ENCODE measurements around the gene CPA4. TPM values are rescaled to one million over a fixed set of nuclear protein-coding genes. Genes with fewer than 3 reads are reported as not detected.

Gene CPA4
- total RNA-seq, 3 donors from 2014 or later (not counting 1 experiment from before 2014, with no cell fraction given) = not detected

GRCh38 chr7:130263130-130263529 lies 29.8 kb upstream of the CPA4 start:
- H3K27ac Mint-ChIP-seq = no peak overlapping the region
- Histone ChIP-seq H3K27me3 (ENCODE audit: control insufficient read depth, insufficient read depth, low read length) (no peaks in the 10 kb centered on the region), H3K4me1 (ENCODE audit: control insufficient read depth, insufficient read depth, low read length) (no peaks in the 10 kb centered on the region), H3K27ac (ENCODE audit: low read length) (no peak overlapping the region), H3K36me3 (ENCODE audit: control insufficient read depth, insufficient read depth, low read length) (no peaks in the 10 kb centered on the region), H3K4me3 (ENCODE audit: low read length) (no peak overlapping the region), H3K9me3 (ENCODE audit: control insufficient read depth, insufficient read depth, low read length) (peaks cover 3% of the 10 kb centered on the region)
- H3K4me1 Mint-ChIP-seq = no peaks in the 10 kb centered on the region
- intact Hi-C loops (cut with micrococcal nuclease) = no loop called here
- H3K36me3 Mint-ChIP-seq = peaks cover 9% of the 10 kb centered on the region
- no peak overlapping the region for H3K4me3 Mint-ChIP-seq
- DNase-seq = no peak
- peaks cover 0 to 2% of the 10 kb centered on the region in 2 donors for H3K9me3 Mint-ChIP-seq
- no peak for ATAC-seq
- TF ChIP-seq CTCF (IDR thresholded peaks at IDR 0.05) = no peak
- H3K27me3 Mint-ChIP-seq (ENCODE audit: low read depth in 2 of 2) = peaks cover 3 to 8% of the 10 kb centered on the region in 2 donors
- WGBS (ENCODE audit: insufficient coverage) = 77% methylated on average over 2 of the region's 2 CpGs

- ATAC-seq = no peak
- no peaks in the 10 kb centered on the region for H3K4me1 Mint-ChIP-seq
- no peak for TF ChIP-seq CTCF (IDR thresholded peaks at IDR 0.05)
- intact Hi-C loops (cut with micrococcal nuclease) = no loop called here
- DNase-seq = no peak
- Histone ChIP-seq H3K9me3 (ENCODE audit: control insufficient read depth, insufficient read depth, low read length) (no peaks in the 10 kb centered on the region), H3K36me3 (ENCODE audit: control insufficient read depth, insufficient read depth, low read length) (no peaks in the 10 kb centered on the region), H3K27me3 (ENCODE audit: control insufficient read depth, insufficient read depth, low read length) (no peaks in the 10 kb centered on the region), H3K27ac (ENCODE audit: low read length) (no peak within 1 kb of the TSS), H3K4me3 (ENCODE audit: low read length) (no peak within 1 kb of the TSS), H3K4me1 (ENCODE audit: control insufficient read depth, insufficient read depth, low read length) (no peaks in the 10 kb centered on the region)
- no peak within 1 kb of the TSS for H3K27ac Mint-ChIP-seq
- 87% methylated on average over 3 of the region's 3 CpGs for WGBS (ENCODE audit: insufficient coverage)
- no peak within 1 kb of the TSS for H3K4me3 Mint-ChIP-seq
- H3K36me3 Mint-ChIP-seq = no peaks in the 10 kb centered on the region
- no peaks in the 10 kb centered on the region for H3K9me3 Mint-ChIP-seq
- peaks cover 6 to 12% of the 10 kb centered on the region in 2 donors for H3K27me3 Mint-ChIP-seq (ENCODE audit: low read depth in 2 of 2)
Observed at GRCh38 chr7:130266258-130266960, 26.6 kb upstream of the CPA4 start, which contains the start of gene CPA2. Gene CPA2 (plus strand): TSS chr7:130266863. CDS start chr7:130266882, 19 bp downstream.

- Mint-ChIP-seq H3K4me1 (no peaks in the 10 kb centered on the region), H3K27ac (no peak overlapping the region)
- no peak for TF ChIP-seq CTCF (IDR thresholded peaks at IDR 0.05)
Observed at GRCh38 chr7:130266961-130267321, 26.0 kb upstream of the CPA4 start.

More at GRCh38 chr7:130266961-130267321, 26.0 kb upstream of the CPA4 start:
- ATAC-seq (no peak), DNase-seq (no peak)
- Histone ChIP-seq H3K4me1 (ENCODE audit: control insufficient read depth, insufficient read depth, low read length) (no peaks in the 10 kb centered on the region), H3K27ac (ENCODE audit: low read length) (no peak overlapping the region), H3K9me3 (ENCODE audit: control insufficient read depth, insufficient read depth, low read length) (no peaks in the 10 kb centered on the region), H3K36me3 (ENCODE audit: control insufficient read depth, insufficient read depth, low read length) (no peaks in the 10 kb centered on the region), H3K4me3 (ENCODE audit: low read length) (no peak overlapping the region), H3K27me3 (ENCODE audit: control insufficient read depth, insufficient read depth, low read length) (no peaks in the 10 kb centered on the region)
- 100% methylated on average over 1 of the region's 1 CpG for WGBS (ENCODE audit: insufficient coverage)
- intact Hi-C loops (cut with micrococcal nuclease) = no loop called here
- peaks cover 6 to 12% of the 10 kb centered on the region in 2 donors for H3K27me3 Mint-ChIP-seq (ENCODE audit: low read depth in 2 of 2)
- no peaks in the 10 kb centered on the region for H3K36me3 Mint-ChIP-seq
- no peak overlapping the region for H3K4me3 Mint-ChIP-seq
- H3K9me3 Mint-ChIP-seq = no peaks in the 10 kb centered on the region

Measured in natural killer cell (primary cell).